Measurements from ENCODE around the gene OAF. TPM values are rescaled to one million over a fixed set of nuclear protein-coding genes. Genes with fewer than 3 reads are reported as not detected.
"Not testable (repeated sequence)": the region's sequence is repeated elsewhere in the genome, so short reads cannot be mapped to it uniquely, and the experiment has no call there.

The OAF gene
- total RNA-seq, 1 donor from 2014 or later, result 21.7 TPM

DNA sequence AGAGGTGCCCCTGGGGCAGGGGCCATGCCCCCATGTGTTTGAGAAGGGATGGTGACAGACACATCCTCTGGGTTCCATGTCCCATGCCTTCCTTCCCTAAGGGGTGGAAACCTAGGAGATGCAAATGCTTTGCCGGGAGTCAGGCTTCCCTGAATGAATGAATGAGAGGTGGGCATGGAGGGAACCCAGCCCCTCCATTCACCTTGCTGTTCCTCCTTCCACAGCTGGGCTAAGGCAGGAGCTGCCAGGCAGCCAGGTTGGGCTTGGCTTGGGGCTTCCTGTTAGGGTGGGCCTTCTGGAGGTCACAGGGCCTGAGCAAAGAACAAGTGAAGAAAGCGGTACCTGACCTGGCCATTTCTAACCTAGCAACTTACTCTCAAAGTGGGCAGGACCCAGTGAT is 30.0 kb downstream of the OAF start:
- no peak for DNase-seq (ENCODE audit: low read depth in 2 of 2)

DNA sequence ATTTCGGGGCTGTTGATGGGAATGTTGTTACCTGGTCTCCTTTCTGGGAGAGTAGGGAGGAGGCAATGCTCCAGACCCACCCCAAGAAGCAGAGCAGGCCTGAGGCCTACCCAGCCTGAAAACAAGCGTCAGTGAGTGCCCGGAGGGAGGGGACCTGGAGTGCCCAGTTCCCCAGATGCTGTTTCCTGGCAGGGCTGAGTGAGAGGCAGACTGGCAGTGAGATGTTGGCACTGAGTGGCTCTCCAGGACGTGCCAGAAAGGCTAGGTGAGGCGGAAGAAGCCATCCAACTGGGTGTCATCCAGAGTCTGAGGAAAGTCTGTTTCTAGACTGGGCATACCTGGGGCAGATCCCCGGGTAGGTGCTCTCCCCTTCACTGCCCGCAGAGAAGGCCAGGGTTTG is 30.4 kb downstream of the OAF start:
- no peak for DNase-seq (ENCODE audit: low read depth in 2 of 2)

DNA sequence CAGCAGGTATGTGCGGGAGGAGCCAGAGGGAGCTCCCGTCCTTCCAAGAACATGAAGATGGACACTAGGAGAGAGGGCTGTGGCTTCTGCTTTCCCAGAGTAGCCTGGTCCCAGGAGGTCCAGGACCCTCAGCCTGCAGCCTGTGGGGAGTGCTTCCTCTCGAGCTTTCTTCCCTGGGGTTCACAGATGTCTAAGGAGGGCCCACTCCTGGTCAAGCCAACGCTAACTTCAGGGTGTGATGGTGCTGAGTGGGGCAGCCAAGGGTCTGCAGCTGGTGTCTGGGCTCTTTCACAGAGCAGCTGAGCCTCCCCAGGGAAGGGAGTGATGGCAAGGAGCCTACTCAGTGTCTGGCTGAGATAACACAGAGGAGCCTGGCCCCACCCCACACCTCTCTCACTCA is 32.4 kb downstream of the OAF start:
- DNase-seq (ENCODE audit: low read depth in 2 of 2), result no peak

DNA sequence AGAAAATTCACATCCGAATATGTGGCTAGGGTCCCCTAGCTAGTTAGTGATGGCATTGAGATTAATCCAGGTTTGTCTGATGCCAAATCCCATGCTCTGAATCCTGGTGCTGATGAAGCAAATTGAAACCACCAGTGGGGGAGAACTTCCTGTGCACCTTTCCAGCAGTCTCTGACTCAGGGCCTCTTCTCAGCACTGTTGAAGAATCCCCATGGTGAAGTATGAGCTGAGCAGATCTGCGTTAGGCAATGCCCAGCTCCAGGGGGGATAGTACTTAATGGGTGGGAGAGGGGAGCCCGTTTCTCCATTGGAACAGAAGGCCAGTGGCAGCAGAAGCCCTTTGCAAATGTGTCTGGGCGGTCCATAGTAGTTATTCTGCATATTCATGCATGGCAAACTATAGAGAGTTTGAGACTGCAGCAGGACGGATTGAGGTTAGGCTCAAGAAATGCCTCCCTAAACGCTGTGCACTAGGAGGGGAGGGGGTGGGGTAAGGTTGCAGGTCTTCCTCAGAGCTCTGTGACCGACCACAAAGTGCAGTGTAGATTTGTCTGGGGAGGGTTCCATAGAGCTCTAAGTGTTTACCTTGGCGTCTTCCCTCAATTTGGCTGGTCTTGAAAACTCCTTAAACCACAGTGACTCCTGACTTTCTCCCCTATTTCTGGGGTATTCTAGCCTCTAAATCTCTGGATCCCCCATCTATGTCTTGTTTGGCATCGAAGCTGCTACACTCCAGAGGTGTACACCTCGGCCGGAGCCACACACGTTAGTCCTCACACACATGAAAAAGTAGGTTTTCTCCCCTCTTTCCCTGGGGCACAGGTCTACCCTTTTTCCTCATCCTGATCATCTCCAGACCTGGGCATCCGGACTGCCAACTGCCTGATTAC is 33.9 kb downstream of the OAF start:
- no peak for DNase-seq (ENCODE audit: low read depth in 2 of 2)

DNA sequence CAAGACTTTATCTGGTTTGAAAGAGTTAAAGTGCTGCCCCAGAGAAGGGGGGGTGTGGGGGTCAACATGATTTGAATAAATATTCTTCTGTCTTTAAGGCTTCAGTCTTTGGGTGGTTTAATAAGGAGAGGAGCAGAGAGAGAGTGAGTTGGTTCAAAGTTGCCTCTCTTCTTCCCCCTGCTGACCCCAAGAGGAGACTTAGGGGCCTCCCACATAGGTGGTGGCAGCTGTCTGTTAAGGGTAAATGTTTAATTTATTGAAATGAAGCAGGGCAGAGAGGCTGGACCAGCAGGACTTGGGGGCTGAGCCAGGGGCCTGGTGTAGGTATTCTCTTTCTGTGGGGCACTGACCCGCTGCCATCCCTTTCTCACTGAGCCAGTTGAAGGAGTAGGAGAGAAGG is 34.6 kb downstream of the OAF start:
- no peak for DNase-seq (ENCODE audit: low read depth in 2 of 2)

DNA sequence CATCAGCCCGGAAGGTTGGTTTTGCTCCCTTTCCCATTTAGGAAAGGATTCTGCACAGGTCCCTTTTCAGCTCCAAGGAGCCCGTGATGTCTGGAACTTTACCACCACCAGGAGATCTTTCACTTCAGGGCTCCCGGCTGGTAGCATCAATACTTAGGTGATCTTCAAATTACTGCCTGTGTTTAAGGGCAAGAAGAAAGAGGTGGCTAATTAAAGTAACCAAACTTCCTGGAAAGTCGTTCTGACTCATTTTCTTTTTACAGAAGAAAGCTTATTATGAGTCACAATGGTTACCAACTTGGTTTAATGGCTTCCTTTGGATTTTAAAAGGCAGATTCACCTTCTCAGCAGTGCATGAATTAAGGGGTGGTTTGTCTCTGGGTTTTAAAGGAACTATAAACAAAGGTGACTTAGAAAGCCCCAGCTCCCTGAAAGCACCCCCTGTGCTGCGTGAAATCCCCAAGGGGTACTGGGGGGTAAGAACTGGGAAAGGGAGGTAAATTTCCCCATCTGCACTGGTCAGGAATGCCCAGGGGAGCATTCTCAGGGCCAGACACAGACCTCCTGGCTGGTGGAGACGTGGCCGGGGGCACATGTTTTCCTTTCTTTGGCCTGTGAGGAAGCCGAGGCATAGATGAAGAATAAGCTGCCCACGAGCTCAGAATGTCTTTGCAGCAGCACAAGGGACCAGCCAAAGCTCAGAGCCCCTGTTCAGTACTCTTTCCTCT is 37.9 kb downstream of the OAF start:
- no peak for DNase-seq (ENCODE audit: low read depth in 2 of 2)

DNA sequence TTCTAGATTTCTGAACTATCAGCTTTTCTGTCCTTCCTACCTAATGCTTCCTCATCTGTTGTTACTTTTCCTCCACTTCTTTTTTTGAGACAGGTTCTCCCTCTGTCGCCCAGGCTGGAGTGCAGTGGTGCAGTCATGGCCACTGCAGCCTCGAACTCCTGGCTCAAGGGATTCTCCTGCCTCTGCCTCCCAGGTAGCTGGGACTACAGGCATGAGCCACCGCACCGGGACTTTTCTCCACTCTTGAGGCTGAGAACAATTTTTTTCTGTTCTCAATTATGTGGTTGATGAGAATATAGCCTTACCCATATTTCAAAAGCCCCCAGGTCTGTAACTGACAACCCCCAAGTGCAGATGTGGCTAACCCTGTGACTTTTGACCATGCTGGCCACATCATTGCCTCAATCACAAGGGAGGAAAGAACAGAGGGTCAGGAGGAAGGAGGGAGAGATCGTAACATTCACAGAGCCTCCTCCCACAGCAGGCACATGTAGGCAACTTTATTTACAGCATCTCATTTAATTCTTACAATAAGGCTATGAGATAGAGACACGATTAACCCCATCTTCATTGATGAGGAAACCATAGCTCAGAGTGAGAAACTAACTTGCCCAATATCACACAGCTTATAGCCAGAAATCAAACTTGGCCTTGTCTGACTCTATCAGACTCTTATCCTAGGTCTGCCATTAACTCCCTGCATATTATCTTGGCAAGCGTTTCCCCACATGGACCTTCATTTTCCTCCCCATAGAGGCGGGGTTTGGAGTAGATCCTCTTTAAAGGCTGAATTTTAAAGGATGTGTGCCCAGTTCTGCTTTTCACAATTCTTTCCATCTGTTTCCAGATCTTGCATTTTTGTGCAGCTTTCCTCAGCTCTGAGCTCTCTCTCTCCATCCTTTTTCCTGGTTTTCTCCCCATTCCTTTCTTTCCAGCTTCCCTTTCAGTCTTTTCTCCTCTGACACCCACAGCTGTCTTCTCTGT is 38.7 kb downstream of the OAF start:
- no peak for DNase-seq (ENCODE audit: low read depth in 2 of 2)

DNA sequence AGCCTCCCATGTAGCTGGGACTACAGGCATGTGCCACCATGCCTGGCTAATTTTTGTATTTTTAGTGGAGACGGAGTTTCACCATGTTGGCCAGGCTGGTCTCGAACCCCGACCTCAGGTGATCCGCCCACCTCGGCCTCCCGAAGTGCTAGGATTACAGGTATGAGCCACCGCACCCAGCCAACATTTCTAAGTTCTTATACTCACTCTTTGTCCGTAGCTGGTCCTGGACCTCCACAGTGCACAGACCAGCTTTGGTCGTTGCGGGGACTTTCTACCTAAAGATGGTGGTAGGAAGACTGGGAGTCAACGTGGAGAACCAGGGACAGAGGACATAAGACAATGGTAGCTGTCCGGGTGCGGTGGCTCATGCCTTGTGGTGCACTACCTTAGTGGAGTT is 42.5 kb downstream of the OAF start:
- DNase-seq (ENCODE audit: low read depth in 2 of 2), result not testable (repeated sequence)

DNA sequence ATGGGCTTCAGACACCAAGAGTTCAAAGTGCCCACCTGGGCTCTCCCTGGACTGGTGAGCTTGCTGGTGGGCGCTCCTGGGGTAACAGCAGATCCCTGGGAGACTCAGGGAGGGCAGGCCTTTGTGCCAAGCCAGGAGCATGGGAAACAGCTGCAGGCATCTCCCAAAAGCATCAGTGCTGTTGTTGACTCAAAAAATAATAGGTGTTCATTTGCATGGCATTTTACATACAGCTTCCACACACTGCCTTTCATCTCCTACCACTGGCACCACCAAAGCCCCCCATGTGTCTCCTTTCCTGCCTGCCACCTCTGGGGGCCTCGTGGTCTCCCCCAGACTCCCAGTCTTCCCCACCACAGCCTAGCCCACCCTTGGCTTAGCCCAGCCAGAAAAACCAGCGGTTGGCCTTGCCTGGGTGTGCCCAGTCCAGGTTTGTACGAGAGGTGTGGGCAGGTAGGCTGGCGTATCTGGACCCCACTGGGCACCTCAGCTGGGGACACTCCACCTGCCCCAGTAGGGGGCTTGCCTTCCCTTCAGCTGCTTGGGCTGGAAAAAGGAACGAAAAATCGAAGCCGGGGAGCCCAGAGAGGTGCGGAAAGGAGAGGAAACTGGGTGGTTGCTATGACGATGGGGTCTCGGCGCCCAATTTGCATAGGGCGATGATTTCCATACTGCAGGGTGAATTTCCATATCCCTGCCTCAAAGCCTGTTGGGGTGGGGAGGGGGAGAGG is 44.1 kb downstream of the OAF start:
- no peak for DNase-seq (ENCODE audit: low read depth in 2 of 2)

DNA sequence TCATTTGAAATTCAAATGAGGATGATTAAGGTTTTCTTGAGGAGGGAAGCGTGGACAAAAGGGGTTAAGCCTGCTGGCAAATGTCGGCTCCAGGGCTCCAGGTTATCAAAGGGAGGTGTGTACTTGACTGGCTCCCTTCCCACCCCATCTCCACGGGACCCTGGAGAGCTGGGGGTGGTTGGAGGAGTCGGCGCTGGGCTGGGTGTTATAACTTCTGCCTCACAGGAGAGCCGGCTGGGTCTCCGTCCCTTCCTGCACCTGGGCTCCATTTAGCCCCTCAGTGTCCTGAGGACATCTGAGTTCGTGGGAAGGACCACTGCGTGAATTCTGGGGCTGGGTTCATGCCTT is 44.7 kb downstream of the OAF start:
- DNase-seq (ENCODE audit: low read depth in 2 of 2), result no peak

DNA sequence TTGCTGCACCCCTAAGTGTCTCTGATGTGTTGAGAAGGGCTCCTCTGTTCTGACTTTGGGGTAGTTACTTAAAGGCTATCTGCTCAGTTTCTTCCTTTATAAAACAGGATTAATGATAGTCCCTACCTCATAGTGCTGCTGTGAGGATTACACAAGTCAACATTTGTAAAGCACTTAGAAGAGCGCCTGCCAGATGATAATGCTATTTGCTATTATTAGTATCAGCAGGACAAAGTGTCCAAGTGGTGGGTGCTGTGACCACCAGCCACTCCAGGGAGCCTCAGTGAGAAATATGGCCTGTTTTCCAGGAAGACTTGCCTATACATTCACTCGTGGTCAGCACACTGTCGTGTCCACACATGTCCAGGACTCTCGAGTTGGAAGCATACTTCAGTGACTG is 45.3 kb downstream of the OAF start:
- DNase-seq (ENCODE audit: low read depth in 2 of 2), result no peak

DNA sequence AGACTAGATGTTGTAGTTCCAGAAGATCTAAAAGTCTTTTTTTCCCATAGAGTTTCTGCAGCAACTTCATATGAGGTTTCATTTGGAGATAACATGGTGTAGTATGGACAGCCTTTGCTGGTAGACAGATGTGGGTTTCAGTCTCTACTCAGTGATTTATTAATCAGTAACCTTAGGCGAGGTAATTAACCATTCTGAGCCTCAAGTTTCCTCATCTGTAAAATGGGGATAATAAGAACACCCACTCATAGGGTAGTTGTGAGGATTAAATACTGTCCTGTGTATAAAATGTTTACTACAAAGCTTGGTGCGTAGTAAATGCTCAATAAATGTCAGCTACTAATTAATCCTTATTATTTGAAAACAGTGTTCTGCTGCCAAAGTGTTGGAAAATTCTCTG is 45.9 kb downstream of the OAF start:
- DNase-seq (ENCODE audit: low read depth in 2 of 2), result no peak

DNA sequence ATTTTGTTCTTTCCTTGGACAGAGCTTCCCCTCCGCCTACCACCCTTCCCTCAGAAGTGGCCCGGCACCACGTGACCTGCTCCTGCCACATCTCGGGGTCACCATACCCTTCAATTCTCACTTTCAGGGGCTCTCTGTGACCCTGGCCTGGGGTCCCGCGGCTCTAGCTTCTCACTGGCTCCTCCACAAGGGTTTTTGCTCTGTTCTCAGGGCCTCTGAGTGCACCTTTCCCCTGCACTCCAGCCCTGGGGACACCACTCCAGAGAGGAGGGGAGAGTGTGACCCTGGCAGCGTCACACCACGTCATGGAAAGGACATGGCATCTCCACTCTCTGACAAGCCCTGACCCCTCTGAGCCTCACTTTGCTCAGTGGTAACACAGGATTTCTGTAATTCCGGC is 46.5 kb downstream of the OAF start:
- DNase-seq (ENCODE audit: low read depth in 2 of 2), result no peak

DNA sequence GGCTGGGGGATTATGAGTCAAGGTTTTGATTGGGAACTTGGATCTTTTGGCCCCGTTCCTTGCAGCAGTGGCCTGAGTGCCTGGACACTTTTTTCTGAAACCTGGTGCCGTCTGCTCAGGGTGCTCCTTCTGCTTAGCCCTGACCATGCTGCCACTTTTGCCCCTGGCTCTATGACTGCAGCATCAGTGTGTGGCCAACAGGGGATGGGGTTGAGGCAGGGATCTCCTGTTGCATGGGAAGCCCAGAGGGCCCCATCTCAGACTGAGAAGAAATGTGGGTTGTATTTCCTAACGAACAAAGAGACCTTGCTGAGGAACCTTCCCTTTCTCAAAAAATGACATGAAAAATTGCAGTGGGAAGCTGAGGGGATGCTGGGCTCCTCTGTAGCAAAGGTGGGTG is 47.8 kb downstream of the OAF start:
- DNase-seq (ENCODE audit: low read depth in 2 of 2), result no peak

DNA sequence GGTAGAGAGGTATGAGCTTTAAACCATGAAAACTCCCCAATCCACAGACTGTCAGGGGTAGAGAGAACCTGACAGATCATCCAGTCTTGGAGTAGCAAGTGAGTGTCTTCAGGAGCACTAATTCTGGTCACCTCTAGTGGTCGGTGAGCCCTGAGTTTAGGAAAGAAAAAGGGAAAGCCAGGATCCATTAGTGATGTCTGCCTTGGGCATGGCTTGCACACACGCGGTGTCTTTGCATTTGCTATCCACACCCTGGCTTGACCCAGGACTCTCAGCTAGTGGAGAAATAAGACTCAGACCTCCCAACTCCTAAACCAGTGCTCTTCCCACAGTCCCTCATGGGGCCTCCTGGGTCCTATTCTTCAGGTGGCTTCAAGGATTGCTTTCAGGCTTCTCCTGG is 48.4 kb downstream of the OAF start:
- DNase-seq (ENCODE audit: low read depth in 2 of 2), result no peak

DNA sequence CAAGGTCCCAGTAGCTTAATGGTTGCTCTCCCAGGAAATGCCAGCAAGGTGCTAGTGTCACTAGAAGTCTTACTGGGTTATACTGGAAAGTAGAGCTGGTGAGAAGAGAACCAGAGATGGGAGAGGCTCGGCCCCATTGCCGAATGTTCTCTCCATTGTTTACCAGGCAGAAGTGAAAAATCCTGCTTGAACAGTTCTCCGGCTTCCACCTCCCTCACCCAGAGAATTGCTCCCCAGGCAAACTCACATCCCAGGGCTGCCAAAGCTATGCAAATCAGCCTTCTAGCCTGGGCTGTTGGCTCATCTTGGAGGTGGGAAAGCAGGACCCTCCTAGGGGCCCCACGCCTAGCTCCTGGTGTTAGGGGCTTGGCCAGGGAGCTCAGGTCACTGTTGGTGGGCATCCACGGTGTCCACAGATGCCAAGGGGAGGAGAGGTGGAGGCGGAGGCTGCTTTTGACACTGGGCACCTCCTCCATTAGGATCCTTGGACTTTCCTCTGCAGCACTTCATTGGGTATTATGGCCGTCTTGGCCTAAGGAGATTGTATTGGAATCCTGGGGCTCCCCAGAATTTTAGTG is 49.2 kb downstream of the OAF start:
- no peak for DNase-seq (ENCODE audit: low read depth in 2 of 2)

DNA sequence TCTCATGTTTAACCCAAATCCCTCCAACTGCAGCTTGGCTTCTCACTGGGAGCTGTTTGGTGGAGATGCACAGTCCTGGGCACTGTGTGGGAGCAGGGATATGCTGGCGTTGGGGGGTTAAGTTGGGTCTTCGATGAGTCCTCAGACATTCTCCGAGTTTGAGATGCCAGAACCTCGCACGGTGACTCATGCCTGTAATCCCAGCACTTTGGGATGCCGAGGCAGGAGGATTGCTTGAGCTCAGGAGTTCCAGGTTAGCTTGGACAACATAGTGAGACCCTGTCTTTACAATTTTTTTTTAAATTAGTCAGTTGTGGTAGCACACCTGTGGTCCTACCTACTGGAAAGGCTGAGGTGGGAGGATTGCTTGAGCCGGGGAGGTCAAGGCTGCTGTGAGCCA is 49.8 kb downstream of the OAF start:
- no peak for DNase-seq (ENCODE audit: low read depth in 2 of 2)

DNA sequence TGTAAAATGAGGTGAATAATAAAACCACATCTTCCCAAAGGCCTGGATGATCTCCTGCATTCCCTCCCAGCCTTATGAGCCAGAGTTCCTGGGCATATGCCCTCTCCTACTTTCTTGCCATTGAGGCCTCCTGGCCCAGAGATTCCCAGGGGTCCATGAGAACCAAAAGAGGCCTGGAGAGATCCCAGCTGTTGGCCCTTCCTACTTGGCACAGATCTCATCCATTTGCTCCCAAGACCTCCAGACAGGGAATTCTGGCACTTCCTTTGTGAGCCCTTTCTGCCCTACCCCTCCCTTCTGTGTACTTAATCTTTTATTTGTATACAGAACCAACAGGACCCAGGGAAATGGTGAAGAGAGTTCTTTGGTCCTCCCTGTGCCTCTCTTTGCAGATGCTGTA is 50.5 kb downstream of the OAF start:
- DNase-seq (ENCODE audit: low read depth in 2 of 2), result no peak

DNA sequence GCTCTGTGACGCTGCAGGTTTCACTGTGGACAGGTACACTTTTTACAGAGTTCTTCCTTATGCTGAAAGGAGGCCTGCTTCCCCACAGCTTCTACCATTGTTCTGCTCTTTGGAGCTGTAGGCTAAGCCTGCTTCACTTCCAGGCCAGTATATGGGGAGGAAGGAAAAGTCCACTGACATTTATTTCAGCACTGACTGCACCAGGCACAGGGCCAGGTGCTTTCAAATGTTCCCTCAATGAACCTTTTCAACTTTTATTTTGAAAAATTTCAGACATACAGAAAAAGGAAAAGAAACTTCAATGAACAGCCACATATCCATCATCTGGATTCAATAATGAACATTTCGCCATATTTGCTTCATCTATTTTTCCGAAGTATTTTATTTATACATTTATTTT is 51.1 kb downstream of the OAF start:
- no peak for DNase-seq (ENCODE audit: low read depth in 2 of 2)

DNA sequence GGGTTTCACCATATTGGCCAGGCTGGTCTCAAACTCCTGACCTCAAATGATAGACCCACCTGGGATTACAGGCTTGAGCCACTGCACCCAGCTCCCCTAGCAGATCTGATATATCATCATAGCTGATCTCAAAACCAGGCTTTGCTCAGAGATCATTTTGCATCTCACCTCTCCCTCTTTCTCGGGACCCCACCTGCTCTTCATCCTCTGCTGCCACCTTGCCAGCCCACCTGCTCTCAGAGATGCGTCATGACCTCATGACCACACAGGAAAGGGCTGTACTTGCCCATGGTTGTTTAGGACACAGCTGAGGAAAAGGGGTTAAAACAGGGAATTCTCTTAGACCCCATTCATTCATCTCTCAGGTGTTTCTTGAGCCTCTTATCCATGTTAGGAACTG is 56.5 kb downstream of the OAF start:
- no peak for DNase-seq (ENCODE audit: low read depth in 2 of 2)

DNA sequence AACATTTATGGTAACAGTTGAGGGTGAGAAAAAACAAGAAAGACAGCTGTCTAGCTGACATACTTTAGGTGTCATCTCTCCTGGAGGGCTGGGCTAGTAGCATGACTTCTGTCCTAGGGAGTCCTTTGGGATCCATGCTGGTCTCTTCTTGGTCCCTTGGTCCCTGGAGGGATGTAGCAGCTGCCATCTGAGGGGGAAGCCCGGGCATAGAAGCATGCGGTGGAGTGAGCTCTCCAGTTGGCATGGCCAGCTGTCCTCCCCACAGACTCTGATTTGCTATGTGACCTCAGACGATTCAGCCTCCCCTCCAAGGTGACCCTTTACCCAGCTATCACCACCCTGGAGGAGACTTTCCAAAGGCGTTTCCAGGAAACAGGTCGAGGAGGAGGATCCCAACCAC is 57.9 kb downstream of the OAF start:
- DNase-seq (ENCODE audit: low read depth in 2 of 2), result no peak

All from dermis microvascular lymphatic vessel endothelial cell (primary cell).